Nephron (organoid): ENCODE data around the gene CXCL1.

Experiments used
- H3K27ac Mint-ChIP-seq, 3 experiments: 2 replicates each; pipeline ENCODE4 v1.8.0; 2020; ENCODE audit warnings: mixed read lengths in 3 of 3, mild to moderate bottlenecking in 2 of 3, moderate library complexity in 1 of 3
- H3K27me3 Mint-ChIP-seq: 2 replicates; pipeline ENCODE4 v1.8.0; 2021; ENCODE audit warnings: low read depth, mild to moderate bottlenecking, moderate library complexity, mixed read lengths
- H3K36me3 Mint-ChIP-seq: 2 replicates; pipeline ENCODE4 v1.8.0; 2020; ENCODE audit warnings: low read depth, mixed read lengths
- H3K4me1 Mint-ChIP-seq: 2 replicates; pipeline ENCODE4 v1.8.0; 2020; ENCODE audit warnings: mixed read lengths
- H3K4me3 Mint-ChIP-seq, 3 experiments: 2 replicates each; pipeline ENCODE4 v1.8.0; 2020; ENCODE audit warnings: mild to moderate bottlenecking in 3 of 3, mixed read lengths in 3 of 3, moderate library complexity in 2 of 3
- H3K9me3 Mint-ChIP-seq: 2 replicates; pipeline ENCODE4 v1.8.0; 2020; ENCODE audit warnings: mixed read lengths
- CTCF ChIP-seq, 3 experiments: fragments of 200-600 bp; sonication (generic); IDR thresholded peaks; one replicate each; pipeline ENCODE4 v1.5.0; 2021; ENCODE audit warnings: antibody characterized with exemption in 3 of 3; ENCODE audit not compliant: unreplicated experiment in 3 of 3

CXCL1 gene

GRCh38 chr4:73847526-73848182, 21.5 kb upstream of the CXCL1 start:
- H3K4me1 Mint-ChIP-seq, result no peaks in the 10 kb centered on the region
- H3K27me3 Mint-ChIP-seq, result peaks cover 25% of the 10 kb centered on the region
- no peaks in the 10 kb centered on the region for H3K36me3 Mint-ChIP-seq
- H3K9me3 Mint-ChIP-seq, result no peaks in the 10 kb centered on the region
- H3K4me3 Mint-ChIP-seq, result no peak overlapping the region
- no peak overlapping the region for H3K27ac Mint-ChIP-seq
- TF ChIP-seq CTCF (IDR thresholded peaks at IDR 0.05; ENCODE audit: unreplicated experiment in 3 of 3), result no peak

- Mint-ChIP-seq H3K4me3 (no peak overlapping the region), H3K27me3 (peaks cover 22% of the 10 kb centered on the region), H3K27ac (no peak overlapping the region), H3K4me1 (no peaks in the 10 kb centered on the region), H3K36me3 (no peaks in the 10 kb centered on the region), H3K9me3 (no peaks in the 10 kb centered on the region)
- TF ChIP-seq CTCF (IDR thresholded peaks at IDR 0.05; ENCODE audit: unreplicated experiment in 3 of 3), result no peak
These were observed 20.9 kb upstream of the CXCL1 start for GRCh38 chr4:73848183-73848777.

DNA sequence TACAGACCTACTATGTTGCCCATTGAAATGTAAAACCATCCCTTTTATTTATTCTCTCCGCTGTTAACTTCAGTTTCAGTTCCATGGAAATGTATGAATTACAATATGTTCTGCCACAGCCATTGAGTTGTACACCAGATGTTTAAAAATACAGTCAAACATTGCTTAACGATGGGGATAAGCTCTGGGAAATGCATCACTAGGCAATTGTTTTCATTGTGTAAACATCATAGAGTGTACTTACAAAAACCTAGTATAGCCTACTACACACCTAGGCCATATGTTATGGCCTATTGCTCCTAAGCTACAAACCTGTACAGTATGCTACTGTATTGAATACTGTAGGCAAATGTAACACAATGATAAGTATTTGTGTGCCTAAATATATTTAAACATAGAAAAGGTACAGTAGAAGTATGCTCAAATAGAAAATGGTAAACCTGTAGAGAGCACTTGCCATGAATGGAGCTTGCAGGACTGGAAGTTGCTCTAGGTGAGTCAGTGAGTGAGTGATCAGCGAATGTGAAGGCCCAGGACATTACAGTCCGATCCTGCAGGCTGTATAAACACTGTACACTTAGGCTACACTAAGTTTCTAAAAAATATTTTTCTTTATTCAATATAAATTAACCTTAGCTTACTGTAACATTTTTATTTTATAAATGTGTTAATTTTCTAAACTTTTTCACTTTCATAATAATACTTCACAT, 18.8 kb upstream of the CXCL1 start:
- no peaks in the 10 kb centered on the region for H3K36me3 Mint-ChIP-seq
- H3K4me1 Mint-ChIP-seq, result peaks cover 2% of the 10 kb centered on the region
- no peak for TF ChIP-seq CTCF (IDR thresholded peaks at IDR 0.05; ENCODE audit: unreplicated experiment in 3 of 3)
- H3K9me3 Mint-ChIP-seq, result no peaks in the 10 kb centered on the region
- H3K27me3 Mint-ChIP-seq, result peaks cover 28% of the 10 kb centered on the region
- no peak overlapping the region for H3K27ac Mint-ChIP-seq
- H3K4me3 Mint-ChIP-seq, result no peak overlapping the region

GRCh38 chr4:73851293-73851692, 17.9 kb upstream of the CXCL1 start:
- Mint-ChIP-seq H3K36me3 (no peaks in the 10 kb centered on the region), H3K27ac (no peak overlapping the region), H3K4me3 (no peak overlapping the region), H3K27me3 (peaks cover 28% of the 10 kb centered on the region), H3K9me3 (no peaks in the 10 kb centered on the region), H3K4me1 (peaks cover 4% of the 10 kb centered on the region)
- no peak for TF ChIP-seq CTCF (IDR thresholded peaks at IDR 0.05; ENCODE audit: unreplicated experiment in 3 of 3)

DNA sequence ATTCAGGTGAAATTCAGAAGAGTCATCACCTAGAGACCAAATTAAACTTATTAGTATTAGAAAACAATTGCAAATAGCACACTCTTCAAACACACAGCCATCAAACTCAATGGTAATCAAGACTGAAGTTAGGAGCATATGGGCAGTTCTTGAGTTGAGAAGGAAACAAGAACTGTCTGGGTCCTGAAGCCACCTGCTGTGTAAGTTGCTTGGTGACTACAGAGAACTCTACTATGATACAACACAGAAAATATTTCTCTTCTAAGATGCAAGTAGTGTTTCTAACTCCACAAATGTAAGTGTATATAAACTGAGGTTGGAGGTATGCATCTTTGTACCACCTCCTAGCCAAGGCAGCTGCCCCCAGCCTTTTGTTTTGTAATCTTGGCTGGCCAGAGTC, 16.4 kb upstream of the CXCL1 start:
- Mint-ChIP-seq H3K9me3 (no peaks in the 10 kb centered on the region), H3K27ac (no peak overlapping the region), H3K4me3 (no peak overlapping the region), H3K27me3 (peaks cover 25% of the 10 kb centered on the region), H3K36me3 (no peaks in the 10 kb centered on the region), H3K4me1 (peaks cover 4% of the 10 kb centered on the region)
- no peak for TF ChIP-seq CTCF (IDR thresholded peaks at IDR 0.05; ENCODE audit: unreplicated experiment in 3 of 3)
